Stimulated activated memory B cell treated with anti-CD40 and anti-IgM and Interleukin-4, amounts not matched to agents 10 μg/mL and 1 μg/mL and 100 μg/mL, for 72 hours (primary cell): ENCODE measurements around the gene EDDM13.
A peak's percentile ranks its signal among the peaks of the same experiment; 100 is the strongest.
"Not testable (repeated sequence)": the region's sequence is repeated elsewhere in the genome, so short reads cannot be mapped to it uniquely, and the experiment has no call there.

ENCODE experiments used
- ATAC-seq: fragments of 150-1000 bp; cut with Tn5 transposase; 2 replicates; pipeline ENCODE4 v1.10.0; 2021
- H3K27ac Mint-ChIP-seq: one replicate; pipeline ENCODE4 v1.8.0; 2022; ENCODE audit warnings: mild to moderate bottlenecking, mixed read lengths
- H3K27me3 Mint-ChIP-seq: one replicate; pipeline ENCODE4 v1.8.0; 2022; ENCODE audit warnings: mixed read lengths
- H3K36me3 Mint-ChIP-seq: one replicate; pipeline ENCODE4 v1.8.0; 2022; ENCODE audit warnings: mixed read lengths
- H3K4me1 Mint-ChIP-seq: one replicate; pipeline ENCODE4 v1.8.0; 2022; ENCODE audit warnings: mixed read lengths
- H3K4me3 Mint-ChIP-seq: one replicate; pipeline ENCODE4 v1.8.0; 2022; ENCODE audit warnings: mild to moderate bottlenecking, moderate library complexity, mixed read lengths
- H3K9me3 Mint-ChIP-seq: one replicate; pipeline ENCODE4 v1.8.0; 2022; ENCODE audit warnings: mixed read lengths

EDDM13 gene

DNA sequence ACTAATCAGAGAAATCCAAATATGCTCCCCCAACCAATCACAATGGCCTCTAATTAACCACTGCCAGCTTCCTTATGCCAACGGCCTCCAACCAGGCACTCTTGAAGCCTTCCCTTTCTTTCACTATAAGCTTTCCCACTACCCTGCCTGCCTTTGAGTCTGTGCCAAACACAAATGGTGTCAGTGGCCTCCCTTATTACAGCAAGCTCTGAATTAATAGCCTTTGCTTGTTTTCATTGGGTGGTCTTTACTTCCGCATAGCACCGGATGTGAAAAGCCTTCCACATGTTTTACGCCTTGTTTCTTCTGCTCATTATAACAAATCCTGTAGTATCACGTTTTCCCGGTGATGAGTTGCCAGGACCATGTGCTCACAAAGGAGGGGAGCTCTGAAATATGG is 1.4 kb upstream of the EDDM13 start:
- Mint-ChIP-seq H3K4me3 (no peak overlapping the region), H3K9me3 (no peaks in the 10 kb centered on the region), H3K36me3 (peaks cover 20% of the 10 kb centered on the region), H3K27ac (no peak overlapping the region), H3K27me3 (no peaks in the 10 kb centered on the region), H3K4me1 (no peaks in the 10 kb centered on the region)
- ATAC-seq, result no peak

DNA sequence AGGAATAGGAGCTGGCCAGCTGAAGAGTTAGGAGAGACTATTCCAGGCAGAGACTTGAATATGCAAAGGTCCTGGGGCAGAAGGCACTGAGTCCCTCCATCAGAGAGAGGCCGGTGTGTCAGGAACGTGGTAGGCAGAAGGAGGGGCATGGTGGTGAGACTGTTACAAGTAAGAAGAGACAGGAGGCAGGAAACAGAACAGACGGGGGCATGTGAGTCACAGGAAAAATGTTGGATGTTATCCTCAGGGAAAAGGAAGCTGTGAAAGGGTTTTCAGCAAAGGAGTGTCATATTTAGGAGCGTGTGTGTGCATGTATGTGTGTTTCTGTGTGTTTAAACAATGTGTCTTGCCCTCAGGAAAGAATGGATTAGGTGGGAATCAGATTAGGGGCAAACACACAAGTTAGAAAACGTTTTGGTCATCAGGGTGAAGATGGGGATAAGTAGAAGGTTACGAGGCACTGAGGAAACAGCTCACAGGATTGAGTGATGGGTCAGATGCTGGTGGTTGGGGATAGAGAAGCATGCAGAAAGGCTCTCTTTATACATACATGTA is 1.1 kb downstream of the EDDM13 start:
- H3K4me1 Mint-ChIP-seq, result no peaks in the 10 kb centered on the region
- ATAC-seq, result no peak
- H3K9me3 Mint-ChIP-seq, result peaks cover 3% of the 10 kb centered on the region
- peaks cover 24% of the 10 kb centered on the region for H3K36me3 Mint-ChIP-seq
- no peak overlapping the region for H3K27ac Mint-ChIP-seq
- H3K27me3 Mint-ChIP-seq, result no peaks in the 10 kb centered on the region
- no peak overlapping the region for H3K4me3 Mint-ChIP-seq

- ATAC-seq, result no peak
- no peak overlapping the region for H3K4me3 Mint-ChIP-seq
- H3K4me1 Mint-ChIP-seq, result no peaks in the 10 kb centered on the region
- H3K36me3 Mint-ChIP-seq, result peaks cover 7% of the 10 kb centered on the region
- H3K27me3 Mint-ChIP-seq, result no peaks in the 10 kb centered on the region
- H3K27ac Mint-ChIP-seq, result no peak overlapping the region
- peaks cover 3% of the 10 kb centered on the region for H3K9me3 Mint-ChIP-seq
These were observed 10.3 kb downstream of the EDDM13 start for GRCh38 chr19:56282809-56283208.

GRCh38 chr19:56284746-56285145 is 12.2 kb downstream of the EDDM13 start:
- Mint-ChIP-seq H3K27me3 (no peaks in the 10 kb centered on the region), H3K9me3 (no peaks in the 10 kb centered on the region), H3K4me3 (no peak overlapping the region), H3K36me3 (peaks cover 16% of the 10 kb centered on the region), H3K4me1 (no peaks in the 10 kb centered on the region), H3K27ac (no peak overlapping the region)
- no peak for ATAC-seq

DNA sequence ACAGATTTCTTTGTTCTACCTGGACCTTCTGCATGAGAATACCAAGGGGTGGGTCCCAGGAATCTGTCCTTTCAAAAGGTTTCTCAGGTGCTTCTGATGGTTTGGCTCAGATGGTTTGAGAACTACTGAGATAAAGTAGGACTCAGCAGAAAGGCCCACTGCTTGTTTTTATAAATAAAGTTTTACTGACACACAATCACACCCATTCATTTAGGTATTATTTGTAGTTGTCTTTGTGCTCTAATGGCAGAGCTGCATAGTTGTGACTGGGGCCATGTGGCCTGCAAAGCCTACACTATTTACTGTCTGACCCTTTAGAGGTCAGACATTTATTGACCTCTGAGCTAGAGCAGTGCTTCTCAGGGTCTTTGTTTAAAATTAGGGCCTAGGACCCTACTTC is 17.6 kb downstream of the EDDM13 start:
- peaks cover 58% of the 10 kb centered on the region for H3K36me3 Mint-ChIP-seq
- no peaks in the 10 kb centered on the region for H3K27me3 Mint-ChIP-seq
- H3K27ac Mint-ChIP-seq, result no peak overlapping the region
- no peak overlapping the region for H3K4me3 Mint-ChIP-seq
- no peak for ATAC-seq
- no peaks in the 10 kb centered on the region for H3K9me3 Mint-ChIP-seq
- no peaks in the 10 kb centered on the region for H3K4me1 Mint-ChIP-seq

DNA sequence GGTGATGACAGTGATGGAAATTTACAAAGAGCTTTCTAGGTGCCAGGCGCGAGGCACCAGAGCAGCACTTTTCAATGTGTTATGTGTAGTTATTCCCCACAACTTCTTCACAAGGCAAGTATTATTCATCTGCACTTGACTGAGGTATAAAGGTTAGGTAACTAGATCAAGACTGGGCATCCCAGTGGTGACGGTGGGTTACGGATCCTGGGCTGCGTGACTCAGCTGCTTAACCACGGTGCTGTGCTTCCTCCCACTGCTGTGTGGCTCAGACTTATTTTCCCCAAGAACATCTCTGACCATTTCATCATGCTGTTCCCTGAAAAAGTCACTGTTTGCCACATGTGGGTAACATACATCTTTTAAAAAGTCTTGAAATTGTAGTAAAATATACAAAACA is 19.3 kb downstream of the EDDM13 start:
- Mint-ChIP-seq H3K27me3 (no peaks in the 10 kb centered on the region), H3K9me3 (no peaks in the 10 kb centered on the region), H3K4me1 (no peaks in the 10 kb centered on the region), H3K27ac (no peak overlapping the region), H3K4me3 (no peak overlapping the region), H3K36me3 (peaks cover 74% of the 10 kb centered on the region)
- ATAC-seq, result no peak

GRCh38 chr19:56294549-56294948 is 22.0 kb downstream of the EDDM13 start:
- Mint-ChIP-seq H3K4me3 (no peak overlapping the region), H3K4me1 (no peaks in the 10 kb centered on the region), H3K27me3 (no peaks in the 10 kb centered on the region), H3K9me3 (no peaks in the 10 kb centered on the region), H3K36me3 (peaks cover 74% of the 10 kb centered on the region), H3K27ac (no peak overlapping the region)
- no peak for ATAC-seq

DNA sequence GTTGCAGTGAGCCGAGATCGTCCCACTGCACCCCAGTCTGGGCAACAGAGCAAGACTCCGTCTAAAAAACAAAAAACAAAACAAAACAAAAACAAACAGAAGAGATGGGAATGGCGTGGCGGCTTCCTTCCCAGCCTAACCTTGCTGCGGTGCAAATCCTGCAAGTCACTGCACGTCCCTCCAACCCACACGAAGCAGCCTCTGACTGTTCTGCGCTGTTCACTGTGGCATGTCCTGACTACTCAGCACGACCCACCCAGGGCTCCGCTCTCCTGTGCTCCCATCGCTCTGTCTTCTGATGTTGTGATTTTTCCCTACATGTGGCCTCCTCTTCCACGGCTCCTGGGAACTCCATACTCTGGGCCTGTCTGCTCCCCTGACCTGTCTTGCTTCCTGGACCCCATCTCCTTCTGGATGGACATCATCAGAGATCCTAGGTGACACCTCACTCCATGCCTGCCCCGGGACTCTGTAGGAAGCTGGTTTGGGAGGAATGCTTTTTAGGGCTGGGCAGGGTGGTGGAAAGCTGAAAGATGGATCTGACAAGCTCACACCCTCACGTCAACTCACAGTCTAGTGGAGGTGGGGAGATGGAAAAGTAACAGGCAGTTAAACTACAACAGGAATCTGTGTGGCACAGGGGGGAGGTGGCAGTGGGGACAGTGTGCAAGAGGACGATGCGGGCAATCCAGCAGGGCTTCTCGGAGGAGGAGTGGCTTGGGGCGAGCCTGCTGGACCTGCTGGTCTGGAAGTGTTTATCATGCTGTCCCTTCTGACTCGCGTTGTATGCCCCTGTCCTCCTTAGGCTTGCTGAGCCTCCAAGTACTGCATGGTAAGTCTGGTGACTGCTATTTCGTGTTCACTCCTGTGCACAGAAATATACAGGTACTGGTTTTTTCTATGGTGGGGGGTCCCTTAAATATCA is 23.2 kb downstream of the EDDM13 start:
- H3K36me3 Mint-ChIP-seq, result peaks cover 71% of the 10 kb centered on the region
- no peaks in the 10 kb centered on the region for H3K4me1 Mint-ChIP-seq
- H3K27ac Mint-ChIP-seq, result no peak overlapping the region
- no peaks in the 10 kb centered on the region for H3K27me3 Mint-ChIP-seq
- no peak for ATAC-seq
- no peak overlapping the region for H3K4me3 Mint-ChIP-seq
- H3K9me3 Mint-ChIP-seq, result no peaks in the 10 kb centered on the region

GRCh38 chr19:56297010-56297409 is 24.5 kb downstream of the EDDM13 start:
- ATAC-seq, result no peak
- Mint-ChIP-seq H3K36me3 (peaks cover 67% of the 10 kb centered on the region), H3K9me3 (no peaks in the 10 kb centered on the region), H3K4me1 (no peaks in the 10 kb centered on the region), H3K4me3 (no peak overlapping the region), H3K27ac (no peak overlapping the region), H3K27me3 (no peaks in the 10 kb centered on the region)

DNA sequence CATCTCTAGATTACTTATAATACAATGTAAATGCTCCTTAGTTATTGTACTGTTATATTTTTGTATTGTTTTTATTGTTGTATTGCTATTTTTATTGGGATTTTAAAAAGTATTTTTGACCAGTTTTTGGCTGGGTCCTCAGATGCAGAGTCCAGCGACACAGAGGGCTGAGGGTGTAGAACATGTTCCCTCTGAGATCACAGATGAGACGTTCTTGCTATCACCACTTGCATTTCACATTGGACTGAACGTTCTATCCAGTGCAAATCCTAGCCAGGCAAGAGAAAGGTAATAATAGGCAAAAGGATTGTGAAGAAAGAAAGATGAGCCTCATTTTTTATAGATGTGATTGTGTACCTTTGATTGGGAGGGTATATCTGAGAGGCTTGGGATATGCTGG is 27.1 kb downstream of the EDDM13 start:
- no peaks in the 10 kb centered on the region for H3K9me3 Mint-ChIP-seq
- peaks cover 5% of the 10 kb centered on the region for H3K4me1 Mint-ChIP-seq
- ATAC-seq, result no peak
- peaks cover 68% of the 10 kb centered on the region for H3K36me3 Mint-ChIP-seq
- H3K27ac Mint-ChIP-seq, result no peak overlapping the region
- H3K4me3 Mint-ChIP-seq, result no peak overlapping the region
- no peaks in the 10 kb centered on the region for H3K27me3 Mint-ChIP-seq

DNA sequence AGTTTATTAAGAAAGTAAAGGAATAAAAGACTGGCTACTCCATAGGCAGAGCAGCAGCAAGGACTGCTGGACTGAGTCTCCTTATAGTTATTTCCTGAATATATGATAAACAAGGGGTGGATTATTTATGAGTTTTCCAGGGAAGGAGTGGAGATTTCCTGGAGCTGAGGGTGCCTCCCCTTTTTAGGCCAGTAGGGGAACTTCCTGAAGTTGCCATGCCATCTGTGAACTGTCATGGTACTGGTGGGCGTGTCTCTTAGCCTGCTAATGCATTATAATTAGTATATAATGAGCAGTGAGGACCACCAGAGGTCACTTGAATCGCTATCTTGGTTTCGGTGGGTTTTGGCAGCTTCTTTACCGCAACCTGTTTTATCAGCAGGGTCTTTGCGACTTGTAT is 28.6 kb downstream of the EDDM13 start:
- Mint-ChIP-seq H3K9me3 (no peaks in the 10 kb centered on the region), H3K4me1 (peaks cover 5% of the 10 kb centered on the region), H3K36me3 (peaks cover 69% of the 10 kb centered on the region), H3K27ac (no peak overlapping the region), H3K27me3 (no peaks in the 10 kb centered on the region), H3K4me3 (no peak overlapping the region)
- ATAC-seq, result no peak

GRCh38 chr19:56301886-56302620 is 29.5 kb downstream of the EDDM13 start:
- no peak overlapping the region for H3K27ac Mint-ChIP-seq
- no peak for ATAC-seq
- H3K9me3 Mint-ChIP-seq, result no peaks in the 10 kb centered on the region
- peaks cover 62% of the 10 kb centered on the region for H3K36me3 Mint-ChIP-seq
- H3K4me3 Mint-ChIP-seq, result no peak overlapping the region
- no peaks in the 10 kb centered on the region for H3K27me3 Mint-ChIP-seq
- peaks cover 5% of the 10 kb centered on the region for H3K4me1 Mint-ChIP-seq

DNA sequence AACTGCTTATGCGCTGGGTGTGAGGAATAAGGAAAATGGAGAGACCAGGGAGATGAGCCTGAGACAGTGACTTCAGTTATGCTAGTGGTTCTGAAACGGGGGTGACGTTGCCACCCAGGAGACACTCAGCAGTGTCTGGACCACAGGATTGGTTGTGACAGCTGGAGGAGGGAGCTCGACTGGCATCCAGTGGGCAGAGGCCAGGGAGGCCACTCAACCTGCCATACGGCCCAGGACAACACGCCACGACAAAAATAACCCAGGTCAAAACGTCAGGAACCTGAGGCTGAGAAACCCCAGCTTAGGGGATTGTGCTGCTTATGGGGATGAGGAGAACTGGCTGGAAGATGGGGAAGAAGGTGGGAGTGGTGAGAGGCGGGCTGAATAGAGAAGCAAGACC is 31.7 kb downstream of the EDDM13 start:
- ATAC-seq, result no peak
- Mint-ChIP-seq H3K9me3 (no peaks in the 10 kb centered on the region), H3K27me3 (no peaks in the 10 kb centered on the region), H3K4me3 (no peak overlapping the region), H3K36me3 (peaks cover 64% of the 10 kb centered on the region), H3K4me1 (peaks cover 5% of the 10 kb centered on the region), H3K27ac (peak overlapping the region; percentile 15)

DNA sequence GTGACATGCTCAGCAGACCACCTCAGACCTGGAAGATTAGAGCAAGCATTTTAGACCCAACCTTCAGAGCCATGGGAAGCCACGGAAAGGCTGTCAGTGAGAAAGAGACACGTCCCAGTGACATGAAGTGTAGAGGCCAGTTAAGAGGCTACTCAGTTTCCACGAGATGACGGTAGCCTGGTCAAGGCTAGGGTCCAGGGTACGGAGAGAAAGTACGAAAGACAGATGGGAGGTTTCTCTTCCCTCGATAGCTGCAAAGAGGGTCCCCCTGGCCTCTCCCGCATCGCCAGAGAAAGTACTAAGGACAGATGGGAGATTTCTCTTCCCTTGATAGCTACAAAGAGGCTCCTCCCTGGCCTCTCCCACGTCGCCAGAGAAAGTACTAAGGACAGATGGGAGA is 33.5 kb downstream of the EDDM13 start:
- no peak for ATAC-seq
- Mint-ChIP-seq H3K27me3 (no peaks in the 10 kb centered on the region), H3K4me1 (peaks cover 9% of the 10 kb centered on the region), H3K36me3 (peaks cover 68% of the 10 kb centered on the region), H3K27ac (no peak overlapping the region), H3K4me3 (no peak overlapping the region), H3K9me3 (no peaks in the 10 kb centered on the region)

GRCh38 chr19:56307062-56307461 is 34.5 kb downstream of the EDDM13 start:
- H3K27ac Mint-ChIP-seq, result not testable (repeated sequence)

More at GRCh38 chr19:56307062-56307461, 34.5 kb downstream of the EDDM13 start:
- not testable (repeated sequence) for H3K4me1 Mint-ChIP-seq, H3K9me3 Mint-ChIP-seq, ATAC-seq, H3K4me3 Mint-ChIP-seq, H3K27me3 Mint-ChIP-seq
- peaks cover 65% of the 10 kb centered on the region for H3K36me3 Mint-ChIP-seq
